Activated CD8-positive, alpha-beta T cell treated with anti-CD3 and anti-CD28 coated beads for 36 hours (primary cell): ENCODE results near the gene ZXDC. TPM values are rescaled to one million over a fixed set of nuclear protein-coding genes. Genes with fewer than 3 reads are reported as not detected.

Source experiments
- ATAC-seq: fragments of 200-7000 bp; cut with Tn5 transposase; one replicate; pipeline ENCODE4 v1.10.0; 2021; ENCODE audit warnings: mild to moderate bottlenecking, moderate library complexity
- CTCF ChIA-PET: fragments of 350-600 bp; sonication (Branson Sonifier 250); formaldehyde crosslinking; loops from one replicate; lab custom pipeline; 2021; ENCODE audit warnings: antibody characterized with exemption; lab: Charles Lee
- POLR2A ChIA-PET: fragments of 350-600 bp; sonication (Branson Sonifier 250); formaldehyde crosslinking; loops from one replicate; lab custom pipeline; 2021; ENCODE audit warnings: antibody characterized with exemption; lab: Charles Lee
- DNase-seq: peaks from one replicate; pipeline ENCODE4 v3.0.0-alpha.2; 2020
- H3K27ac Mint-ChIP-seq: one replicate; pipeline ENCODE4 v1.8.0; 2021; ENCODE audit warnings: mild to moderate bottlenecking, mixed read lengths
- H3K27me3 Mint-ChIP-seq: one replicate; pipeline ENCODE4 v1.8.0; 2021; ENCODE audit warnings: mixed read lengths
- H3K36me3 Mint-ChIP-seq: one replicate; pipeline ENCODE4 v1.8.0; 2021; ENCODE audit warnings: low read depth, mixed read lengths
- H3K4me1 Mint-ChIP-seq: one replicate; pipeline ENCODE4 v1.8.0; 2021; ENCODE audit warnings: low read depth, mixed read lengths
- H3K4me3 Mint-ChIP-seq: one replicate; pipeline ENCODE4 v1.8.0; 2021; ENCODE audit warnings: mild to moderate bottlenecking, moderate library complexity, mixed read lengths
- H3K9me3 Mint-ChIP-seq: one replicate; pipeline ENCODE4 v1.8.0; 2021; ENCODE audit warnings: mixed read lengths
- intact Hi-C: fragments of 100-400 bp; cut with micrococcal nuclease; formaldehyde crosslinking; loops from one replicate; pipeline ENCODE4 v1.10.0; 2022
- total RNA-seq, 2 experiments: library from RNA; stranded (reverse); gene quantifications; one replicate each; pipeline ENCODE4 v1.2.3, GENCODE V29; 2021
- TF ChIP-seq, protein P1 (sequence below): fragments of 200-600 bp; IDR thresholded peaks from one replicate; pipeline ENCODE4 v1.8.0; 2022; ENCODE audit warnings: antibody characterized with exemption, mild to moderate bottlenecking

ZXDC gene
- total RNA-seq, 2 experiments from 2014 or later, result 27.8 to 29.8 TPM

DNA sequence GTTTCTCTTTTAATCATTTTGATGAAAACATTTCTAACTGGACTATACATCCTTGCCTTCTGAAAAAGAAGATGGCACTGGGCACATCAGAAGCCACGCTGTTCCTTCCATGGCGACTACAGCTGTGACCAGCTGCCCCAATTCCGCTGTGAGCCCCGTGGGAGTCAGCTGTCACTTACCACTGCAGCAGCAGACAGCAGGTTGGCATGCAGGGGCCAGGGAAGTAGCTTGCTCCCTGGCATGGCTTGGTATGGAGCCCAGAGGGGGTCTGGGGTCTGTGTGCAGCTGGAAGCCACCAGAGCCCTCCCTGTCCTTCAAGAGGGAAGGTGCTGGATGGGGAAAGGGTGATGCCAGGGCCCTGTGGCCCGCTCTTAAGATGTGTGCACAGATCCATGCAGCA, 4.5 kb upstream of the ZXDC start:
- H3K27ac Mint-ChIP-seq, result no peak overlapping the region
- H3K27me3 Mint-ChIP-seq, result no peaks in the 10 kb centered on the region
- peaks cover 6% of the 10 kb centered on the region for H3K4me1 Mint-ChIP-seq
- H3K36me3 Mint-ChIP-seq, result no peaks in the 10 kb centered on the region
- TF ChIP-seq, protein P1, sequence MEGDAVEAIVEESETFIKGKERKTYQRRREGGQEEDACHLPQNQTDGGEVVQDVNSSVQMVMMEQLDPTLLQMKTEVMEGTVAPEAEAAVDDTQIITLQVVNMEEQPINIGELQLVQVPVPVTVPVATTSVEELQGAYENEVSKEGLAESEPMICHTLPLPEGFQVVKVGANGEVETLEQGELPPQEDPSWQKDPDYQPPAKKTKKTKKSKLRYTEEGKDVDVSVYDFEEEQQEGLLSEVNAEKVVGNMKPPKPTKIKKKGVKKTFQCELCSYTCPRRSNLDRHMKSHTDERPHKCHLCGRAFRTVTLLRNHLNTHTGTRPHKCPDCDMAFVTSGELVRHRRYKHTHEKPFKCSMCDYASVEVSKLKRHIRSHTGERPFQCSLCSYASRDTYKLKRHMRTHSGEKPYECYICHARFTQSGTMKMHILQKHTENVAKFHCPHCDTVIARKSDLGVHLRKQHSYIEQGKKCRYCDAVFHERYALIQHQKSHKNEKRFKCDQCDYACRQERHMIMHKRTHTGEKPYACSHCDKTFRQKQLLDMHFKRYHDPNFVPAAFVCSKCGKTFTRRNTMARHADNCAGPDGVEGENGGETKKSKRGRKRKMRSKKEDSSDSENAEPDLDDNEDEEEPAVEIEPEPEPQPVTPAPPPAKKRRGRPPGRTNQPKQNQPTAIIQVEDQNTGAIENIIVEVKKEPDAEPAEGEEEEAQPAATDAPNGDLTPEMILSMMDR, result no peak
- POLR2A ChIA-PET, result no interaction called here
- DNase-seq, result no peak
- intact Hi-C loops, result no loop called here
- no peaks in the 10 kb centered on the region for H3K9me3 Mint-ChIP-seq
- CTCF ChIA-PET, result no interaction called here
- no peak for ATAC-seq
- H3K4me3 Mint-ChIP-seq, result no peak overlapping the region

DNA sequence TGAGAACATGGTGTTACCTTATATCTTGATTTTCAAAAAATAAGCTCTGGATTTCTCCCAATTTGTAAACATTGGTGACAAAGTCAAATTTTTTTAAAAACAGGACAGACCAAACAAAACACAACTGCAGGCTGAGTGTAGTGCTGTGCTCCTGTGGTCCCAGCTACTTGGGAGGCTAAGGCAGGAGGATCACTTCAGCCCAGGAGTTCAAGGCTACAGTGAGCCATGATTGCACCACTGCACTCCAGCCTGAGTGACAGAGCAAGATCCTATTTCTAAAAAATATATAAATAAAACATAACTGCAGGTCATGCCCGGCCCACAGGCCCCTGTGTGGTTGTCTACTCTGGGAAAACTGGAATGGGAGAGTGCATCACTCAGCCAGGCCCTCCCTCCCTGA, 4.0 kb upstream of the ZXDC start:
- H3K4me1 Mint-ChIP-seq, result peaks cover 6% of the 10 kb centered on the region
- TF ChIP-seq, protein P1, result no peak

DNA sequence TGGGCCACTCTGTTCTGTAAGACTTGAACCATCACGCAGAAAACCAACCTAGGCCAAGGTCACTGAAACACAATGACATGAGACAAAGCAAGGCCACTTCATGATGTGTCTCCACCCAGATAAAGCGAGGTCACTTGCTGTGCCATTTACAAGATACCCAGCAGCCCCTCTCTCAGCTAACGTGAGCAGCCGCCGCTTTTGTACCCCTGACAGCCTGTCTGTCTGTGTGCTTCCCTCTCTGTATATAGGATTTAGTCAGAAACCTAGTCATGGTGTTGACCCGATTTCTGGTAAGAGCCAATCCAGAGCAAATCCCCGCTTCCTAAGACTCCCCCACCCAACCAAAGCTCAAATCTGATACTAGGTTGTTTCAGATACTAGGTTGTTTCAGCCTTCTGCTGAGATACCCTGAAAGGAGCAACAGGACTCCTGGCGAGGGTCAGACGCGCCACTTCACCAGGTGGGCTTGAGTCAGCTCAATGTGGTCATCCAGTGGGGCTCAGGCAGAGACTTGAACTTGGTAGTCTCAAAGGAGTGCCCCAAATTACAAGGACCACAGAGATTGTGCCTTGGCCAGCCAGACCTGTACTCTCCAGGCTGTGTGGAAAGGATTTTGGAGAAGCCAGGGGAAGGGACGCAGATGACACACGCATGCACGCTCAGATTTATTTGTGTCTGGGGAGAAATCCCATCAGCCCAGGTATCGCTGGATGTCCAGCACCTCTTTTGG, 3.1 kb upstream of the ZXDC start:
- DNase-seq (no peak), ATAC-seq (no peak)
- H3K36me3 Mint-ChIP-seq, result peaks cover 7% of the 10 kb centered on the region
- POLR2A ChIA-PET, result no interaction called here
- no peaks in the 10 kb centered on the region for H3K9me3 Mint-ChIP-seq
- H3K27me3 Mint-ChIP-seq, result no peaks in the 10 kb centered on the region
- TF ChIP-seq, protein P1, result no peak
- intact Hi-C loops, result no loop called here
- CTCF ChIA-PET, result no interaction called here
- H3K27ac Mint-ChIP-seq, result no peak overlapping the region
- no peak overlapping the region for H3K4me3 Mint-ChIP-seq
- peaks cover 7% of the 10 kb centered on the region for H3K4me1 Mint-ChIP-seq

More for the DNA sequence above, 4.0 kb upstream of the ZXDC start:
- no peak overlapping the region for H3K4me3 Mint-ChIP-seq
- POLR2A ChIA-PET, result no interaction called here
- CTCF ChIA-PET, result no interaction called here
- H3K27me3 Mint-ChIP-seq, result no peaks in the 10 kb centered on the region
- ATAC-seq (no peak), DNase-seq (no peak)
- intact Hi-C loops, result no loop called here
- H3K9me3 Mint-ChIP-seq, result no peaks in the 10 kb centered on the region
- H3K27ac Mint-ChIP-seq, result no peak overlapping the region
- H3K36me3 Mint-ChIP-seq, result peaks cover 2% of the 10 kb centered on the region

DNA sequence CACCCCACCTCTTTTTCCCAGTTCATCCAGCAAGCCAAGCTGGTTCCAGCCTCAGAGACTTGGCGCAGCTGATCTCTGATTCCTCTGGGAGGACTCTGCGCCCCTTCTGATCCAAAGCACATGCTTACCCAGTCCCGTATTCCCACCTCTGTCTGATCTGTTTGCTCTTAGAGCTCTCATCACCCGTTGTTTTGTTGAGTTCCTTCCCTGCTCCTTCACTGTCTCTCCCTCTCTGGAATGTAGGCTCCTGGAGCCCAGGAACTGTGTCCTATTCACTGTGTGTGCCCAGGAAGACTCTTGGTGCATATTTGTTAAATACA, 1.3 kb upstream of the ZXDC start:
- TF ChIP-seq, protein P1, result no peak
- no peaks in the 10 kb centered on the region for H3K27me3 Mint-ChIP-seq
- intact Hi-C loops, result no loop called here
- peak overlapping the region; percentile 80 for H3K4me3 Mint-ChIP-seq
- peak overlapping the region; percentile 47 for H3K27ac Mint-ChIP-seq
- peaks cover 25% of the 10 kb centered on the region for H3K4me1 Mint-ChIP-seq
- ATAC-seq, result no peak
- POLR2A ChIA-PET, result interaction anchor here (1.0 to 1.3 kb wide), 2 partner anchors 8 to 393 kb away, joined by 3 to 4 read pairs; partner anchors contain the start of gene SLC41A3
- peaks cover 23% of the 10 kb centered on the region for H3K36me3 Mint-ChIP-seq
- H3K9me3 Mint-ChIP-seq, result no peaks in the 10 kb centered on the region
- CTCF ChIA-PET, result no interaction called here
- DNase-seq, result no peak
